Upper lobe of left lung (tissue), 4 donors: ENCODE data around the gene PKHD1.

Source experiments
- EP300 ChIP-seq, 4 donors: sonication (generic); formaldehyde crosslinking; IDR thresholded peaks; one replicate each; pipeline ENCODE4 v1.5.1; 2017; ENCODE audit warnings: antibody characterized with exemption in 4 of 4, control low read depth in 2 of 4
- TF ChIP-seq, protein P1 (sequence below), 6 experiments: fragments of 450-650 bp in 4 of 6; fragments of 200-600 bp in 2 of 6; sonication (generic) in 2 of 6; IDR thresholded peaks; one replicate each; pipeline ENCODE4 v1.5.1; 2016 to 2019; ENCODE audit warnings: antibody characterized with exemption in 6 of 6

DNA sequence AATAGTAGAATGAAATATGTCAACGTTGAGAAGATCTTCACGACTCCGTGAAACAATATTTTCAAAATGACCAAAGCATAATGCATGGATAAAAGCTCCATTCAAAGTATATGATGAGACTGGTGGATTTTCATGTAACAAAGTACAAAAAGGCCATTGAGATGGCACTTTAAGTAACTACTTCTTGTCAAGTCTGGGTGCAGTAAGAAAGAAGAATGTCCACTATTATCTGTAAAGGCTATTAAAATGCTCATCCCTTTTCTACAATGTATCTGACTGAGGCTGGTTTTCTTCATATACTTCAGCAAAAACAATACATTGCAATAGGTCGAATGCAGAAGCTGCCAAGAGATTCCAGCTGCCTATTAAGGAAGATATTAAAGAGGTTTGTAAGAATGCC, 457.4 kb downstream of the PKHD1 start:
- TF ChIP-seq, protein P1, sequence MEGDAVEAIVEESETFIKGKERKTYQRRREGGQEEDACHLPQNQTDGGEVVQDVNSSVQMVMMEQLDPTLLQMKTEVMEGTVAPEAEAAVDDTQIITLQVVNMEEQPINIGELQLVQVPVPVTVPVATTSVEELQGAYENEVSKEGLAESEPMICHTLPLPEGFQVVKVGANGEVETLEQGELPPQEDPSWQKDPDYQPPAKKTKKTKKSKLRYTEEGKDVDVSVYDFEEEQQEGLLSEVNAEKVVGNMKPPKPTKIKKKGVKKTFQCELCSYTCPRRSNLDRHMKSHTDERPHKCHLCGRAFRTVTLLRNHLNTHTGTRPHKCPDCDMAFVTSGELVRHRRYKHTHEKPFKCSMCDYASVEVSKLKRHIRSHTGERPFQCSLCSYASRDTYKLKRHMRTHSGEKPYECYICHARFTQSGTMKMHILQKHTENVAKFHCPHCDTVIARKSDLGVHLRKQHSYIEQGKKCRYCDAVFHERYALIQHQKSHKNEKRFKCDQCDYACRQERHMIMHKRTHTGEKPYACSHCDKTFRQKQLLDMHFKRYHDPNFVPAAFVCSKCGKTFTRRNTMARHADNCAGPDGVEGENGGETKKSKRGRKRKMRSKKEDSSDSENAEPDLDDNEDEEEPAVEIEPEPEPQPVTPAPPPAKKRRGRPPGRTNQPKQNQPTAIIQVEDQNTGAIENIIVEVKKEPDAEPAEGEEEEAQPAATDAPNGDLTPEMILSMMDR (IDR thresholded peaks at IDR 0.05) = no peak
- TF ChIP-seq EP300 (IDR thresholded peaks at IDR 0.05) = no peak
